CD4-positive, CD25-positive, alpha-beta regulatory T cell (primary cell): ENCODE results near the gene CCDC167. TPM values are rescaled to one million over a fixed set of nuclear protein-coding genes. Genes with fewer than 3 reads are reported as not detected.
"Not testable (repeated sequence)": the region's sequence is repeated elsewhere in the genome, so short reads cannot be mapped to it uniquely, and the experiment has no call there.

ENCODE experiments used
- ATAC-seq, 2 donors: fragments of 150-1000 bp; cut with Tn5 transposase; one replicate each; pipeline ENCODE4 v1.10.0; 2021; ENCODE audit warnings: low read depth in 2 of 2, moderate number of reproducible peaks in 2 of 2, moderate library complexity in 1 of 2
- DNase-seq, 3 donors: peaks; one replicate each; pipeline versions ENCODE4 v3.0.0 to v3.0.0-alpha.2; 2012 to 2022; ENCODE audit warnings: mixed read lengths in 1 of 3
- H3K27ac ChIP-seq: one replicate; pipeline ENCODE4 v1.7.0; 2013; ENCODE audit warnings: mild to moderate bottlenecking, low read length; ENCODE audit not compliant: insufficient read depth, poor library complexity, severe bottlenecking
- H3K27me3 ChIP-seq: one replicate; pipeline ENCODE4 v1.7.0; 2013; ENCODE audit warnings: low read length; ENCODE audit not compliant: control insufficient read depth, insufficient read depth
- H3K36me3 ChIP-seq: one replicate; pipeline ENCODE4 v1.7.0; 2013; ENCODE audit warnings: mild to moderate bottlenecking, low read length, moderate library complexity; ENCODE audit not compliant: control insufficient read depth, insufficient read depth
- H3K4me1 ChIP-seq: 2 replicates; pipeline ENCODE4 v1.7.0; 2013; ENCODE audit warnings: mild to moderate bottlenecking, low read length; ENCODE audit not compliant: insufficient read depth, control insufficient read depth, poor library complexity, severe bottlenecking
- H3K4me3 ChIP-seq: one replicate; pipeline ENCODE4 v1.7.0; 2013; ENCODE audit warnings: low read depth, mild to moderate bottlenecking, low read length, moderate library complexity
- H3K9me3 ChIP-seq, 2 experiments: 1 replicate in 1 of 2; 2 replicates in 1 of 2; pipeline ENCODE4 v1.7.0; 2013; ENCODE audit warnings: low read length in 2 of 2, mild to moderate bottlenecking in 1 of 2, moderate library complexity in 1 of 2; ENCODE audit not compliant: control insufficient read depth in 2 of 2
- H3K27ac Mint-ChIP-seq, 3 donors: one replicate each; pipeline ENCODE4 v1.8.0; 2020 to 2022; ENCODE audit warnings: mild to moderate bottlenecking in 3 of 3, mixed read lengths in 3 of 3, moderate library complexity in 2 of 3
- H3K27me3 Mint-ChIP-seq: one replicate; pipeline ENCODE4 v1.8.0; 2022; ENCODE audit warnings: mild to moderate bottlenecking, mixed read lengths
- H3K36me3 Mint-ChIP-seq: one replicate; pipeline ENCODE4 v1.8.0; 2020; ENCODE audit warnings: mixed read lengths
- H3K4me1 Mint-ChIP-seq, 4 donors: one replicate each; pipeline ENCODE4 v1.8.0; 2020 to 2022; ENCODE audit warnings: mixed read lengths in 4 of 4, mild to moderate bottlenecking in 1 of 4
- H3K4me3 Mint-ChIP-seq, 4 donors: one replicate each; pipeline ENCODE4 v1.8.0; 2020 to 2022; ENCODE audit warnings: mild to moderate bottlenecking in 4 of 4, mixed read lengths in 4 of 4, moderate library complexity in 3 of 4
- H3K9me3 Mint-ChIP-seq, 7 donors: one replicate each; pipeline ENCODE4 v1.8.0; 2020 to 2022; ENCODE audit warnings: mixed read lengths in 7 of 7, mild to moderate bottlenecking in 3 of 7, moderate library complexity in 2 of 7
- polyA plus RNA-seq, 4 donors: library from polyadenylated mRNA; unstranded; fragments of 300-500 nt; fragmentation: Illumina TruSeq; gene quantifications; one replicate each; pipeline ENCODE4 v1.2.3, GENCODE V29; 2021
- total RNA-seq: library from RNA; stranded (reverse); gene quantifications from one replicate; pipeline ENCODE4 v1.2.3, GENCODE V29; 2022

Gene CCDC167
- total and polyA plus RNA-seq, 5 donors from 2014 or later, result 43.6 to 274 (median 205) TPM

GRCh38 chr6:37500904-37501303 lies 1.2 kb upstream of the CCDC167 start:
- H3K4me1 ChIP-seq, result peaks cover 94% of the 10 kb centered on the region
- H3K27me3 Mint-ChIP-seq, H3K27me3 ChIP-seq, H3K36me3 Mint-ChIP-seq, H3K4me3 ChIP-seq, H3K9me3 ChIP-seq, H3K36me3 ChIP-seq, H3K9me3 Mint-ChIP-seq, ATAC-seq, DNase-seq: not testable (repeated sequence)
- H3K4me1 Mint-ChIP-seq, result peaks cover 25 to 100% (median 70%) of the 10 kb centered on the region in 4 donors
- peak overlapping the region; percentile 99 for H3K27ac ChIP-seq
- peak overlapping the region; percentile 85 to 99 (median 98) for H3K27ac Mint-ChIP-seq
- H3K4me3 Mint-ChIP-seq, result peak overlapping the region in 1 of 4 donors; percentile 14

- Histone ChIP-seq H3K4me1 (peaks cover 93% of the 10 kb centered on the region), H3K27me3 (no peaks in the 10 kb centered on the region), H3K36me3 (no peaks in the 10 kb centered on the region), H3K4me3 (peak overlapping the region; percentile 96), H3K27ac (peak overlapping the region; percentile 99), H3K9me3 (no peaks in the 10 kb centered on the region)
- Mint-ChIP-seq H3K36me3 (peaks cover 4% of the 10 kb centered on the region), H3K4me1 (peaks cover 30 to 100% (median 71%) of the 10 kb centered on the region in 4 donors), H3K27me3 (no peaks in the 10 kb centered on the region), H3K9me3 (peaks cover 0 to 3% (median 0%) of the 10 kb centered on the region in 7 donors), H3K4me3 (peak overlapping the region; percentile 92 to 100 (median 98)), H3K27ac (peak overlapping the region; percentile 85 to 99 (median 98))
- DNase-seq (no peak), ATAC-seq (no peak)
Observed at GRCh38 chr6:37500294-37500608, 558 bp upstream of the CCDC167 start.

DNA sequence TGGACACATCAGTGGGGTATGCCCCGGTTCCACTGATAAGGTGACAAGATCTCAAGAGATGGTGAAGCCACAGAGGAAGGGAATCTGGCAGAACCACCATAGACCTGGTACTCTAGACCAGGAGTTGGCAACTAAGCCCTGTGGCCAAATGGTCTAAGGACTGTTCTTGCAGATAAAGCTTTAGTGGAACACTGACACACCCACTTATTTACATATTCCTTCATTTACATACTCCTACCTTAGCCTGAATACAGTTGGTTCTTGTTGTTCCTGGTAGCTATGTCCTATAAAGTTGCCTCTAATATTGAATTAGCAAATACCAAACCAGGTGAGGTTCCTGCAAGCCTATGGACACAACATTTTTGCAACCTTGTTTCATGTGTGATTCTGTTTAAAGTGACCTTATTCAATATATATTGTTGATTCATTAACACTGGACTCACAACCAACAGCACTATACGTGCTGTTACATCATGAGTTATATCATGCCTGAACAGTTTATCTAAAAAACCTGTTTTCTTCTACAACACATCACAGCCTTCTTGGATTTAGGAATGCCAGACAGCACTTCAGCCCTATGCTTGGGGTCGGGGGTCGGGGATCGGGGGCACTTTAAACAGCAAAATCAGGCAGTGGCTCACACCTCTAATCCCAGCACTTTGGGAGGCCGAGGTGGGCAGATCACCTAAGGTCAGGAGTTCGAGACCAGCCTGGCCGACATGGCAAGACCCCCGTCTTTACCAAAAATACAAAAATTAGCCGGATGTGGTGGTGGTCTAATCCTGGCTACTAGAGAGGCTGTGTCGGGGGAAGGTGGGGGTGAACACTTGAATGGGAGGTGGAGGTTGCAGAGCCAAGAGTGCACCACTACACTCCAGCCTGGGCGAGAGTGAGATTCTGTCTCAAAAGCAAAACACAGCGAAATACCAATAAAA lies 2.5 kb downstream of the CCDC167 start:
- ATAC-seq (no peak), DNase-seq (no peak)
- peak overlapping the region; percentile 92 to 100 (median 98) for H3K4me3 Mint-ChIP-seq
- H3K4me1 Mint-ChIP-seq, result peaks cover 28 to 97% (median 63%) of the 10 kb centered on the region in 4 donors
- no peaks in the 10 kb centered on the region for H3K27me3 ChIP-seq
- no peaks in the 10 kb centered on the region for H3K9me3 ChIP-seq
- H3K36me3 Mint-ChIP-seq, result peaks cover 13% of the 10 kb centered on the region
- H3K27me3 Mint-ChIP-seq, result no peaks in the 10 kb centered on the region
- H3K27ac ChIP-seq, result peak overlapping the region; percentile 38
- H3K36me3 ChIP-seq, result no peaks in the 10 kb centered on the region
- peaks cover 85% of the 10 kb centered on the region for H3K4me1 ChIP-seq
- H3K4me3 ChIP-seq, result peak overlapping the region; percentile 64
- peak overlapping the region; percentile 86 to 98 (median 90) for H3K27ac Mint-ChIP-seq
- H3K9me3 Mint-ChIP-seq, result peaks cover 0 to 3% (median 0%) of the 10 kb centered on the region in 7 donors

- peak overlapping the region; percentile 45 for H3K27ac ChIP-seq
- peaks cover 85% of the 10 kb centered on the region for H3K4me1 ChIP-seq
- H3K36me3 Mint-ChIP-seq, result peaks cover 13% of the 10 kb centered on the region
- H3K4me3 ChIP-seq, result peak overlapping the region; percentile 2
- peak overlapping the region; percentile 45 to 86 (median 79) for H3K27ac Mint-ChIP-seq
- ATAC-seq, result no peak
- H3K4me1 Mint-ChIP-seq, result peaks cover 25 to 97% (median 70%) of the 10 kb centered on the region in 4 donors
- no peaks in the 10 kb centered on the region for H3K27me3 ChIP-seq
- H3K4me3 Mint-ChIP-seq, result peak overlapping the region; percentile 31 to 92 (median 57)
- no peaks in the 10 kb centered on the region for H3K9me3 ChIP-seq
- no peaks in the 10 kb centered on the region for H3K27me3 Mint-ChIP-seq
- no peak for DNase-seq
- no peaks in the 10 kb centered on the region for H3K36me3 ChIP-seq
- peaks cover 0 to 3% (median 0%) of the 10 kb centered on the region in 7 donors for H3K9me3 Mint-ChIP-seq
Observed at GRCh38 chr6:37495244-37495934, 4.3 kb downstream of the CCDC167 start.

DNA sequence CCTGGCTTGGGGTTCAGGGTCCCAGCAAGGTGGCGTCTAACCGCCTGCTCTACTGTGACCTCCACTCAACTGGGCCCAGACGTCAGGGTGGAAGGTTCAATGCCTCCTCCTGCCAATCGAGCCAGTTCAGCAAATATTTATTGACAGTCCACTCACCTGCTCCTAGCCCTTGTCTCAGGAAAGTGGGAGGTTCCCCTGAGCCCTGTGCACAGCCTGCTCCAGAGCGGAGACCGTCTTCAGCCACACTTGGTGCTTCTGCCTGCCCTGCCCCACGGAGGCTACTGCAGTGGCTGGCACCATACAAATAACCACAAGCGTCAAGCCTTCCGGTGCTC lies 6.1 kb downstream of the CCDC167 start:
- Mint-ChIP-seq H3K27ac (peak overlapping the region in 2 of 3 donors; percentile 98 to 99), H3K4me1 (peaks cover 36 to 97% (median 70%) of the 10 kb centered on the region in 4 donors), H3K9me3 (no peaks in the 10 kb centered on the region), H3K27me3 (no peaks in the 10 kb centered on the region), H3K36me3 (peaks cover 11% of the 10 kb centered on the region), H3K4me3 (peak overlapping the region in 2 of 4 donors; percentile 70 to 79)
- Histone ChIP-seq H3K4me3 (no peak overlapping the region), H3K36me3 (no peaks in the 10 kb centered on the region), H3K9me3 (no peaks in the 10 kb centered on the region), H3K27me3 (no peaks in the 10 kb centered on the region), H3K4me1 (peaks cover 88% of the 10 kb centered on the region), H3K27ac (no peak overlapping the region)
- DNase-seq (no peak), ATAC-seq (no peak)

- peaks cover 88% of the 10 kb centered on the region for H3K4me1 ChIP-seq
- DNase-seq (no peak), ATAC-seq (no peak)
- no peaks in the 10 kb centered on the region for H3K9me3 Mint-ChIP-seq
- H3K27me3 Mint-ChIP-seq, result no peaks in the 10 kb centered on the region
- peak overlapping the region in 2 of 3 donors; percentile 98 to 99 for H3K27ac Mint-ChIP-seq
- peaks cover 12% of the 10 kb centered on the region for H3K36me3 Mint-ChIP-seq
- no peaks in the 10 kb centered on the region for H3K9me3 ChIP-seq
- H3K27ac ChIP-seq, result peak overlapping the region; percentile 81
- peaks cover 41 to 97% (median 72%) of the 10 kb centered on the region in 4 donors for H3K4me1 Mint-ChIP-seq
- H3K36me3 ChIP-seq, result no peaks in the 10 kb centered on the region
- no peaks in the 10 kb centered on the region for H3K27me3 ChIP-seq
- H3K4me3 ChIP-seq, result no peak overlapping the region
- H3K4me3 Mint-ChIP-seq, result peak overlapping the region; percentile 71 to 89 (median 80)
Observed at GRCh38 chr6:37492991-37493660, 6.6 kb downstream of the CCDC167 start.

GRCh38 chr6:37492236-37492972 lies 7.3 kb downstream of the CCDC167 start:
- no peak for DNase-seq
- Mint-ChIP-seq H3K36me3 (peaks cover 12% of the 10 kb centered on the region), H3K27me3 (no peaks in the 10 kb centered on the region), H3K4me1 (peaks cover 44 to 96% (median 72%) of the 10 kb centered on the region in 4 donors), H3K4me3 (peak overlapping the region; percentile 71 to 89 (median 80)), H3K9me3 (no peaks in the 10 kb centered on the region), H3K27ac (peak overlapping the region; percentile 86 to 99 (median 98))
- Histone ChIP-seq H3K9me3 (no peaks in the 10 kb centered on the region), H3K36me3 (no peaks in the 10 kb centered on the region), H3K27ac (peak overlapping the region; percentile 81), H3K4me1 (peaks cover 87% of the 10 kb centered on the region), H3K27me3 (no peaks in the 10 kb centered on the region), H3K4me3 (peak overlapping the region; percentile 56)
- no peak for ATAC-seq
